ENCODE measurements around the gene ZXDC. TPM values are rescaled to one million over a fixed set of nuclear protein-coding genes. Genes with fewer than 3 reads are reported as not detected.
A peak's percentile ranks its signal among the peaks of the same experiment; 100 is the strongest.

ZXDC gene
- total RNA-seq, 1 experiment from 2014 or later = 28.3 TPM

GRCh38 chr3:126485176-126485897, 9.6 kb upstream of the ZXDC start:
- peaks cover 29 to 37% of the 10 kb centered on the region in 2 experiments for H3K4me1 Mint-ChIP-seq
- H4K8ac ChIP-seq (replicated peaks; ENCODE audit: insufficient read length, low read depth, low read length) = no peak overlapping the region
- no peak overlapping the region for H2AFZ ChIP-seq (ENCODE audit: low read length)
- no peaks in the 10 kb centered on the region for H3K27me3 ChIP-seq (ENCODE audit: insufficient read depth, low read length)
- H3K36me3 Mint-ChIP-seq (ENCODE audit: insufficient read depth in 1 of 3, low read depth in 3 of 3) = no peaks in the 10 kb centered on the region
- no peak overlapping the region for H3K27ac ChIP-seq (ENCODE audit: insufficient read length, low read depth, low read length)
- peaks cover 8% of the 10 kb centered on the region for H3K27me3 Mint-ChIP-seq (ENCODE audit: low read depth)
- H2AK5ac ChIP-seq (ENCODE audit: insufficient read length, low read length) = no peak overlapping the region
- no peaks in the 10 kb centered on the region for H3K79me1 ChIP-seq (ENCODE audit: insufficient read depth, low read depth, low read length, poor library complexity, severe bottlenecking)
- no peak overlapping the region for H2BK12ac ChIP-seq (ENCODE audit: insufficient read length, low read depth, low read length)
- H2BK15ac ChIP-seq (ENCODE audit: low read depth, low read length) = no peak overlapping the region
- H4K91ac ChIP-seq (ENCODE audit: insufficient read length, low read depth, low read length) = no peak overlapping the region
- H2BK5ac ChIP-seq (ENCODE audit: insufficient read length, low read length) = no peak overlapping the region
- no peak overlapping the region for H3K18ac ChIP-seq (ENCODE audit: insufficient read length, low read depth, low read length)
- peak overlapping the region in 1 of 2 experiments; percentile 35; a peak in 1 of 5 replicates for H3K4me3 Mint-ChIP-seq
- H4K20me1 ChIP-seq (ENCODE audit: control insufficient read depth, insufficient read depth, insufficient read length) = no peaks in the 10 kb centered on the region
- H3K79me2 ChIP-seq (ENCODE audit: insufficient read depth, low read length) = no peaks in the 10 kb centered on the region
- H3K23me2 ChIP-seq (ENCODE audit: insufficient read length, low read depth, low read length, poor library complexity, severe bottlenecking) = no peaks in the 10 kb centered on the region
- no peak overlapping the region for H3K14ac ChIP-seq (ENCODE audit: insufficient read depth, low read length)
- peaks cover 8% of the 10 kb centered on the region; the same call in 1 of the 2 replicates for H3K4me1 ChIP-seq (ENCODE audit: insufficient read depth, low read length)
- H3K27ac Mint-ChIP-seq = no peak overlapping the region
- H3K9me3 Mint-ChIP-seq = no peaks in the 10 kb centered on the region; a peak in 1 of 5 replicates
- H3K9me3 ChIP-seq (ENCODE audit: control insufficient read depth, low read depth, low read length) = no peaks in the 10 kb centered on the region
- no peak overlapping the region for H2BK20ac ChIP-seq (ENCODE audit: low read depth, low read length, poor library complexity, severe bottlenecking)
- no peak overlapping the region for H4K5ac ChIP-seq (ENCODE audit: insufficient read length, low read depth, low read length)
- H2BK120ac ChIP-seq (ENCODE audit: low read depth, low read length, poor library complexity, severe bottlenecking) = no peak overlapping the region
- DNase-seq = no peak
- H3K9ac ChIP-seq (ENCODE audit: extremely low read depth, insufficient read length, low read length) = no peak overlapping the region
- TF ChIP-seq CTCF (conservative IDR thresholded peaks at IDR 0.05) = no peak
- H3K4ac ChIP-seq (ENCODE audit: low read depth, low read length) = no peak overlapping the region
- no CpG with 5 or more reads among the region's 8 CpGs for WGBS (ENCODE audit: extremely low coverage, insufficient read length, low lambda C conversion rate)
- no peak overlapping the region for H3K56ac ChIP-seq (ENCODE audit: insufficient read length, low read depth, low read length)
- H3K23ac ChIP-seq (ENCODE audit: insufficient read length, low read depth, low read length) = no peak overlapping the region
- no peak overlapping the region for H3K4me2 ChIP-seq (ENCODE audit: insufficient read depth, insufficient read length, low read length)
- H3T11ph ChIP-seq (ENCODE audit: low read length) = no peak overlapping the region
